GM18499 (cell line): Measurements from ENCODE around the gene YWHAB.
A peak's percentile ranks its signal among the peaks of the same experiment; 100 is the strongest.
"Not testable (repeated sequence)": the region's sequence is repeated elsewhere in the genome, so short reads cannot be mapped to it uniquely, and the experiment has no call there.

Source experiments
- ATAC-seq: cut with Tn5 transposase; IDR thresholded peaks from one replicate; pipeline ENCODE4 v1.9.1; 2021; ENCODE audit warnings: moderate number of reproducible peaks; ENCODE audit not compliant: insufficient read depth, unreplicated experiment

Gene YWHAB

GRCh38 chr20:44866703-44867335 lies 18.7 kb upstream of the YWHAB start:
- ATAC-seq, result no peak

- ATAC-seq, result no peak
Observed at GRCh38 chr20:44869471-44869870, 16.0 kb upstream of the YWHAB start.

- not testable (repeated sequence) for ATAC-seq
Observed at GRCh38 chr20:44882360-44882759, 3.1 kb upstream of the YWHAB start.

- ATAC-seq, result no peak
Observed at GRCh38 chr20:44883214-44883902, 2.1 kb upstream of the YWHAB start.

DNA sequence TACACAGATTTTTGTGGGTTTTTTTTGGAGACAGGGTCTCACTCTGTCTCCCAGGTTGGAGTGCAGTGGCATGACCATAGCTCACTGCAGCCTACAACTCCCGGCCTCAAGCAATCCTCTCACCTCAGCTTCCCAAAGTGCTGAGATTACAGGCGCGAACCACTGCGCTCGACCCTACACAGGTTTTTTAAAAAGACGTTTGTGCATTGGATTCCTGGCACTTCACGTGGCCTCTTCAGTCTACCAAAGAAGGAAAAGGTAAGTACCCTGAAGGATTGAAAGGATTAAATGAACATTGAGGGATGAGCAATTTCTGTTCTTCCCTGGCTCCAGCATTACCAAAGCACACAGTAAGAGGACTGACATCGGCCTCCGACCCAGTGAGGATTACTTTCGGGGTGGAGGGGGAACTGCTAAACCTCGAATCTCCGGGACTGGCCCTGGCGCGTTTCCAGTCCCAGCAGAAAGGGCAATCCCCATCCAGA lies 556 bp upstream of the YWHAB start:
- peak; percentile 10 for ATAC-seq

GRCh38 chr20:44886266-44886651 lies 754 bp downstream of the YWHAB start:
- no peak for ATAC-seq

DNA sequence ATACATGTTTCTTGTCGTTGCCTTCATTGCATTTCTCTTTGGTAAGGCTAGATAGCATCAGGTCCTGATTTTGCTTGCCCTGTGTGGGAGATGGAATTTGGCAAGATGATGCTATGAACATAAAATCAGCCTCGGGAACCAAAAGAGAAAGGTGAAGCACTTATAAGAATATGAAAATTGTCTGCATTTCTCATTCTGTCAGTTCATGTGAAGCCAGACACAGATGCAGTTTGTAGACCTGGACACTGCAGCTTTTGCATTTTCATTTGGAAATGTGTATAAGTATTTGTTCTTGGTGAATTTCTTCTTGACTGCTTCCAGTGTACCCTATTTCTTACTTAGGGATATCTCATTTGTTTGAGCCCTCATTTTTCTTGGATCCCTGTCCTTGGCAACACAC lies 1.3 kb downstream of the YWHAB start:
- no peak for ATAC-seq

DNA sequence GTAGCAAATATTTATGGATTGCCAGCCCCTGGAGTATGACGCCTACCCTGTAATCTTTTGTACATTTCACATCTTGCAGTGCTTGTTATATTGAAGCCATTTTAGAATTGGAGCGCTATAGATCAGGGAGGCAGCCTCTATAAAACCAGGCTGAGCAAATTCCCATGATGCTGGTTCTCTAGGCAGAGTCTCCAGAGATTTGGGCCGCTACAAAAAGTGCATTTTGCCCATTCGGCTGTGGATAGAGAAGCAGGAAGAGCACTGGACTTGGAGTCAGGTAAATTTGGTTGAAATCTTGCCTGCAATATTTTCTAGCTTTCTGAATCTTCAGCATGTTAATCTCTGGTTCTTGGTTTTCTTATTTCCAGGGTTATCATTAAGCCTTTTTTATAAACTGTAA lies 2.0 kb downstream of the YWHAB start:
- no peak for ATAC-seq

GRCh38 chr20:44888226-44889103 lies 3.0 kb downstream of the YWHAB start:
- no peak for ATAC-seq

- ATAC-seq, result no peak
Observed at GRCh38 chr20:44891826-44892225, 6.3 kb downstream of the YWHAB start.

DNA sequence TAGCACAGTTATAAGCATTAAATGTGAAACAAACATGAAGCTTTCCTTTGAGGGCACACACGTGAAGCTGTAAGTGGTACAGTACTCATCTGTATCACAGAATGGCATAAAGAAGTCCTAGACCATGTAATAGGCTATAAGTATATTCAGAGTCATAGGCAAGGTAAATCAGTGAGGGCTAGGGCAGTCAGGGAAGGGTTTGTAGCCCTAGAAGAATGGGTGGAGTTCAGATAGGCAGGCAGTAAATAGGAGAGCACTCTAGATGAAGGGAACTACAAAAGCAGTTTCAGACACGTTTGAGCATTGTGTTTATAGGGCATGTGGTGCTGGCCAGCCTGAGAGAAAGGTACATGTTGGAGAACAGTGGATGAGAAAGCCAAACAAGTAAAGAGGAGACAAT lies 9.5 kb downstream of the YWHAB start:
- ATAC-seq, result no peak

DNA sequence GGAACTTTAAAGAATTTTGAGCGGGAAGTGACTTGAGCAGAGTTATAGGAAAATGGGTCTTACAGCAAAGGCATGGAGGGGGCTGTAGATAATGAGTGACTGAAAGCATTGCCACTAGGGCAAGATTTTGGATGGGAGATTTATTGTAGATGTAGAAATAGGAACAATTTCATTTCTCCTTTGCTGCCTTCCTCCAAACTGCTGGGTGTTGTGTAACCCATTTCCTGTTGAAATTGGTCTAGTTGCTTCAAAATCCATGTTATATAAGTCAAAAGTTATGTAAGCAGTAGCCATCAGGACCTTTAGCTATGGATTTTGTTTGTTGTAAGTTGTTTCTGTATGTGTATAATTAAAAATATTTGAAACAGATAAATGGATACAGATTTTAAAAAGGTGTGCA lies 11.1 kb downstream of the YWHAB start:
- ATAC-seq, result no peak

DNA sequence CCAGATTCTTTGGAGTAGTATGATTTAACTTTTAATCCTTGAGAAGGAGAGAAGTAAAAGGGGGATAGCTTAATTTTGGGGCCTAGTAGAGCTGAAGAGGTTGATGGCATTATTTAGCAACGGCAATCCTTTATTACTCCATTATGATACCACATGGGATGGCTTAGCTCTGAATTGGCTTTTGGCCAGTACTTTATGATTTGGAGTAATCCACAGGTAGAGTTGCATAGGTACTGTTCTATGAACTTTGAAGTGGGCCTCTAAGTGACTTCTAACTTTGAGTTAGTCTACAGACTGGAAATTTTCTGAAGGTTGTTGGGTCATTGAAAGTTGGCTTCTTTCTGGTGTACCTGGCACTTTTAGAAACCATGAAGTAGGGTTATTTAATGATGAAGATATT lies 11.6 kb downstream of the YWHAB start:
- ATAC-seq, result no peak

DNA sequence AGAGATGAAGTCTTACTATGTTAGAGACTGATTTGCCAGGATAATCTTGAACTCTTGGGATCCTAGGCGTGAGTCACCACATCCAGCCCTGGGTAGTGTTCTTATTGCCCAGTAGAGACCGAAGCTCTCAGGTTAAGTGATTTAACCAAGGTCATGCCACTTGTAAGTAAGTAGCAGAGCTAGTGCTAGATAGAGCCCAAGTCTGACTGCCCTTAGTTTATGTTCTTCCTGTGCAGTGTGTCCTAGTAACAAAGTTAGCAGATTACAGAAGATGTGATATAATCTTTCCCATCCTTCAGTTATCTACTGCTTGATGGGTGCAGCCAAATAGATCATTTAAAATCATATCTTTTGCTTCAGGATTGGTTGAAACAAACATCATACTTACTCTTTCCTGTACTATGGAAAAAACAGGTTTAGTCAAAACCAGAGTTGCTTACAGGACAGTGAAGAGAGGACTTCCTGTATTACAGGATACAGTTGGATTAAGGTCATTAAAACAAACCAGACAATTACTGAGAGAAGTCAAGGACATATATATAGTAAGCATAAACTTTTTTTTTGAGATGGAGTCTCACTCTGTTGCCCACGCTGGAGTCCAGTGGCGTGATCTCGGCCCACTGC lies 14.8 kb downstream of the YWHAB start:
- ATAC-seq, result no peak

GRCh38 chr20:44901974-44902373 lies 16.5 kb downstream of the YWHAB start:
- no peak for ATAC-seq

DNA sequence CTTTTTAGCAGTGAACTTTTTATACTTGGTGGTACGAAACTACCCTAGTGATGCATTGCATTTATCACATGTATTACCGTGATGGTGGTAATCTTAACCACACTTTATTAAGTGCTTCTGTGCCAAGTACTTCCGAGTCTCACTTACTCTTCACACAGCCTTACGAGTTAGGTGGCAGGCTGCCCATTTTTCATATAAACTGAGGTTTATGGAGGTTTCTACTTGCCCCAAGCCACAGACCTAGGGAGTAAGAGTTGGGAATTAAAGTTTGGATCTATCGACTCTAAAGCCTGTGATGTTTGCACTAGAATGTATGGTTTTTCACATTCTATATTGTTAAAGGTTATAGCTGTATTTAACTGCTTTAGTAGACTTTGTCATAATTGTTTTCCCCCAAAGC lies 18.9 kb downstream of the YWHAB start:
- no peak for ATAC-seq

- ATAC-seq, result no peak
Observed at GRCh38 chr20:44908987-44909871, 23.7 kb downstream of the YWHAB start.

DNA sequence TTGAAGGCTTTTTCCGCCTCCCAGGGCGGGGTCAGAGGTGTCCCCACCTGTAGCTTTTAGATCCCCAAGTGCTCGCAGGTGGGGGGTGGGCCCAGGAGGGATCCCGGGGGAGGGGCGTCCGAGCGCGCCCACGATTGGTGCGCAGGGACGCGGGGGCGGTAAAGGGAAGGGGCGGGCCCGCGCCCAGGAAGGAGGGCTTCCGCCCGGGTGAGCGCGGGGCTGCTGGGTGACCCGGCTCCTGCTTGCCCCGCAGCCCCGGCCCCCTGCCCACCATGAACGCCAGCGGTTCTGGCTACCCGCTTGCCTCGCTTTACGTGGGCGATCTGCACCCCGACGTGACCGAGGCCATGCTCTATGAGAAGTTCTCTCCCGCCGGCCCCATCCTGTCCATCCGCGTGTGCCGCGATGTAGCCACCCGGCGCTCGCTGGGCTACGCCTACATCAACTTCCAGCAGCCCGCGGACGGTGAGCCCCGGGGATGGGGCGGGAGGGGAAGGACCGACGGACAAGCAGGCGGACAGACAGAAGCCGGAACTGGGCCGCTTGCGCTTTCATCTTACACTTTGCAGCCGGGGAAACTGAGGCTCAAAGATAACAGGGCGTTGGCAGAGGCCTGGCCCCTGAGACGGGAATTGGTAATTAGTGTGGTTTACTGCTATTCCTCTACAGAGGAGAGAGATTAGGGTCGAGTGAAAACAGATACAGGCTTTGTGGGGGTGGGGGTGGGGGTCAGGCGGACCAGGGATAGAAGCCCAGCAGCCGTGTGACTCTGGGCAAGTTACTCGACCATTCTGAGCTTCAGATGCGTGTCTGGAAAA lies 24.6 kb downstream of the YWHAB start, which contains the start of gene PABPC1L:
Gene PABPC1L, plus strand, starts transcription at position 189 of the 818 bp plus-strand sequence. Its CDS starts 84 bp downstream, at position 273.
- no peak for ATAC-seq
